Stimulated activated naive CD4-positive, alpha-beta T cell (primary cell): ENCODE results near the gene CACTIN.
"Not testable (repeated sequence)": the region's sequence is repeated elsewhere in the genome, so short reads cannot be mapped to it uniquely, and the experiment has no call there.

Experiments
- DNase-seq, 6 experiments: peaks; one replicate each; lab custom pipeline; 2025; lab: John Stamatoyannopoulos, UW

The CACTIN gene

GRCh38 chr19:3663838-3664237 is 37.2 kb upstream of the CACTIN start:
- no peak for DNase-seq

DNA sequence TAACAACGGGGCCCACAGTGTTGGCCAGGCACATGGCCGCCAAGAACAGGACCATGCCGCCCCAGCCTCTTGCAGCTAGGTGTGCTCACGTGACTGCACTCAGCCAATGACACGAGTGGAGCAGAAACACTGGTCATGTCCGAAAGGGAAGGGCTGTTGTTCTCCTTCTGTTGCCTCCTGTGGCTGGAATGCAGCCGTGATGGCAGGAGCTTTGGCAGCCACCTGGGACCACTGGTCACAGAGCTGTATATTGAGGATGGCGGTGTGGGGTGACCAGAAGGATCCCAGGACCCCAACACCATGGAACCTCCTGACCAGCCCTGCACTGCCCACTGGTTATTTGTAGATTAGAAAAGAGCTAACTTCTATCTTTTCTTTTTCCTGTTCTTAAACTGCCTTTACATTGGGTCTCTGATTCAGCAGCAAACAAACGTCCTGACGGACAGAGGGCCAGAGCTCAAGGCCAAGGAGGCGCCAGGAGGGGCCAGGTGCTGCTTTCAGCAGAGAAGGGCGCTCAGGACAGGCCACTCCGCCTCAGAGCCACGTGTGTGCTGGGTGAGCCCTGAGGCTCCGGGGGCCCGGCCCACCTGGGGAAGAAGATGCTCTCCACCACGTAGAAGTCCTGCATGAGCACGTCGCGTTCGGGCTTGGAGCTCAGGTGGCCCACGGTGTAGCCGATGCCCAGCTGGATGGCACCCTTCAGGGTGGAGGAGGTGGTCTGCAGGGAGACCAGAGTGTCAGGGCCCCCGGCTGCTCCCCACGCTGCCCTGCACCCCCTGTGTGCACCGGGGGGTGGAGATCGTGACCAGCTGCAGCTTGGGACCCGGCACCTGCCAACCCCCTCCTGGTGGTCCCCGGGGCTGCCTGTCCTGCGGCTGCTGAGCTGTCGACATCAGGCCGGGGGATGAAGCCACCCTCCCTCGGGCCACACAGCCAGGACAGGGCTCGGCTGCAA is 35.0 kb upstream of the CACTIN start:
- DNase-seq = no peak

- no peak for DNase-seq
These were observed 34.1 kb upstream of the CACTIN start for GRCh38 chr19:3660493-3661219.

- DNase-seq = no peak
These were observed 33.1 kb upstream of the CACTIN start for GRCh38 chr19:3659746-3660112.

GRCh38 chr19:3658870-3659745 is 32.5 kb upstream of the CACTIN start:
- no peak for DNase-seq

GRCh38 chr19:3658004-3658869 is 31.6 kb upstream of the CACTIN start:
- no peak for DNase-seq

- DNase-seq = no peak
These were observed 30.8 kb upstream of the CACTIN start for GRCh38 chr19:3657395-3657769.

- DNase-seq = no peak
These were observed 30.3 kb upstream of the CACTIN start for GRCh38 chr19:3656747-3657394.

DNA sequence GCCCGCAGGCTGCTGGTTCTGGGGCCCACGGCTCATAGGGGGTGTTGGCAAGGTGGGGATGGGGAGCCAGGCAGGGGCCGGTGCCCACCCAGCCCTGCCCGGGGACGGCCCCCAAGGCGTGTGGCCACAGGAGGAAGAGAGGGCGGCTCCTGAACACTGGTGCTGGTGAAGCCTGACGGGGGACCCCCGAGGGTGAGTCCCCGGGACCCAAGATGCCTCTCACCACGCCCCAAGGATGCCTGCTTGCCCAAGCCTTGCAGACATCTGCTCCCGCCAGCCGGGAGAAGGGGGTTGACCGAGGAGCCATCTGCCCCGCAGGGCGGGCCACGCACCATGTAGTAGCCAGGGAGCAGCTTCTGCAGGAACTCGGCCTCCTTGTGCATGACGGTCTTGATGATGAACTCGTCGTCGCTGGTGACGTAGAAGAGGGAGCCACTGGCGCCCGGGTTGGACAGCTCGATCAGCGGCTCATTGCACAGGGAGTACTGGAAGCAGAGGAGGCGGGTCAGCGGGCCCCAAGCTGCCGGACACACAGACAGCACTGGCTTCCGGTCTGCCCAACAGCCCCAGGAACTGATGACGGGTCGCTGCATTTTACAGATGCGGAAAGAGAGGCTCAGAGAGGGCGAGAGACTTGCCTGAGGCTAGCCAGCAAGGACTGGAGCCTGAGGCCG is 29.6 kb upstream of the CACTIN start:
- no peak for DNase-seq

DNA sequence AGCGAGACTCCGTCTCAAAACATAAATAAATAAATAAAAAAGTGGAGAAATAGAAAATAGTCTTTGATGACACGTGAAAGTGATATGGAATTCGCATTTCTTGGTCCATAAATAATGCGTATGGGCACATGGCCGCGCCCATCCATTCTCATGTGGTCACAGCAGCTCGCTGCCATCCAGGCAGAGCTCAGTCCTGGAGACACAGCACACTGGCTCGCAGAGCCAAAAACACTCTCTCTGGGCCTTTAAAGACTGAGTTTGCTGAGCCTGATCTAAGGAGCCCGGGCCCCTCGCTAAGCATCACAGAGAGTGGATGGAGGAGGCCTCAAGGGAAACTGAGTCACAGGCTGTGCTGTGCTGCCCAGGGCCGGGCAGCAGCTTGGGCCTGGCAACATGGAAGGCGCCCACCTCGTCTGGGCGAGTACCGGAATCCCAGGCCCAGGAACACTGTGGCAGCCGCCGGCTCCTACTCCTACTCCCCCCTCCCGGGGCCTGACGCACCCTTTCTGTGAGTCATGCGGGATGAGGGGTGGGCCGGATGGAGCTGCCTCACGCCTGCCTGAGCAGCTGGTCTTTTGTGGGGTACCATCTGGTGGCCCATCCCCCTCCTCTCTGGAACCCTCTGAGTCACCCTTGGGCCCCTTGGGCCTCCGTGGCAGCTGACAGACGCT is 28.9 kb upstream of the CACTIN start:
- DNase-seq = no peak

DNA sequence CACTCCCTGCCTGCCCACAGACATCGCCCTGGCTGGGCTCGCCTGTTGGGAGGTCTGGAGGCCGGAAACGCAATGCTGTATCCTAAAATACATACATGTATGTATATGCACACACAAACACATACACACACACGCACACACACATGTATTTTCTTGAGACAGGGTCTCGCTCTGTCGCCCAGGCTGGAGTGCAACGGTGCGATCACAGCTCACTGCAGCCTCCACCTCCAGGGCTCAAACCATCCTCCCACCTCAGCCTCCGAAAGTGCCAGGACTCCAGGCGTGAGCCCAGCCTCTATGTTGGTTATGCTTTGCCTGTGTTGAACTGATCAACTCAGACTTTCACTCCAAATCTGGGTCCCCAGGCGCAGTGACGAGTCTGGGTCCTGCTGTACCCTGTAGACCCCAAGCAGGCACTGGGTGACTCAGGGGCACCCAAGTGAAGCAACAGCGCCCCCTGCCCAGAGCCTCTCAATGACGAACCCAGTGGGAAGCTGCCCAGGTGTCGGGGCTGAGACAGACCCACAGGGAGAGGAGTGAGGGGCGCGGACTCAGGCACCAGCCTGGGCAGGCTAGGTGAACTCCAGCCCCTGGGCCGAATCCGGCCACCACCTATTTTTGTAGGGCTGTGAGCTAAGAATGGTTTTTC is 27.4 kb upstream of the CACTIN start:
- peak in 1 of 6 experiments; percentile 4 for DNase-seq

- DNase-seq = no peak
These were observed 26.6 kb upstream of the CACTIN start for GRCh38 chr19:3653081-3653795.

- DNase-seq = no peak
These were observed 25.8 kb upstream of the CACTIN start for GRCh38 chr19:3652422-3652821.

- no peak for DNase-seq
These were observed 25.1 kb upstream of the CACTIN start for GRCh38 chr19:3651684-3652083.

GRCh38 chr19:3649888-3650287 is 23.3 kb upstream of the CACTIN start:
- no peak for DNase-seq

DNA sequence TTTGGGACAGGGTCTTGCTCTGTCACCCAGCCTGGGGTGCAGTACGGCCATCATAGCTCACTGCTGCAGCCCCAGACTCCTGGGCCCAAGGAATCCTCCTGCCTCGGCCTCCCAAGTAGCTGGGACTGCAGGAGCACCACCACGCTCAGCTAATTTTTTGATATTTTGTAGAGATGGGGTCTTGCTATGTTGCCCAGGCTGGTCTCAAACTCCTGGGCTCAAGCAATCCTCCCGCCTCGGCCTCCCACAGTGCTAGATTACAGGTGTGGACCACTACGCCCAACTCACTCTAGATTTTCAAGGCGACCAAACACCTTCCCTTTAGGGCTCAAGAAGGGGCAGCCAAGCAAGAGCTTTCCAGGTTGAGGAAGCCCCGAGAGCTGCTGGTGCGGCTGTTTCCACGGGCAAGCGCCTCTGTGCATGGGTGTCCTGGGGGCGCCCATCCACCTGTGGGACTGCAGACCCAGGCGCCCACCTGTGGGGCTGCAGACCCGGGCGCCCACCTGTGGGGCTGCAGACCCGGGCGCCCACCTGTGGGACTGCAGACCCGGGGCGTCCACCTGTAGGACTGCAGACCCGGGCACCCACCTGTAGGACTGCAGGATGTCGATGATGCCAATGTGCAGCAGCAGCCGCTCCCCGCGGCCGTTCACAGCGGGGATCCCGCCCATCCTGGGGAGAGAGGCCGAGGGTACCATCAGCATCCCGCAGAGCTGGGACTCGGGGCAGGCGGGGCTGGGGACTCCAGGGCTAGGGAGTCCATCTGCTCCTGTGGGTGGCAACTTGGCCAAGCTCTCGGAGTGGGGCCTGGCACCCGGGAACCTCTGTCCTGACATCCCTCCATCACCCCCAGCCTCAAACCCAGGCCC is 21.7 kb upstream of the CACTIN start:
- no peak for DNase-seq

DNA sequence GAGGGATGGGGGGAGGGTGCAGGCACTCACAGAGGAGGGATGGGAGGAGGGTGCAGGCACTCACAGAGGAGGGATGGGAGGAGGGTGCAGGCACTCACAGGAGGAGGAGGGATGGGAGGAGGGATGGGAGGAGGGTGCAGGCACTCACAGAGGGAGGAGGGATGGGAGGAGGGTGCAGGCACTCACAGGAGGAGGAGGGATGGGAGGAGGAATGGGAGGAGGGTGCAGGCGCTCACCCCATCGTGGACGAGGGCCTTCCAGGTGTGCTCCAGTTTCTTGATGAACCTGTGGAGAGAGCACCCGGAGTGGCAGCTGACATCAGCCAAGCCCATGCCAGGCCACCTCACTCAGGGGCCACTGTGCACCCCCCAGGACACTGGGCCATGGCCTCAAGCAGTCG is 20.5 kb upstream of the CACTIN start:
- DNase-seq = not testable (repeated sequence)
